Loucy (cell line): Measurements from ENCODE around the gene GNPNAT1.

Experiments used
- EZH2phosphoT487 ChIP-seq: fragments of 200-600 bp; IDR thresholded peaks from 2 replicates; pipeline ENCODE4 v1.6.1; 2018; ENCODE audit warnings: antibody characterized with exemption, mild to moderate bottlenecking, moderate library complexity, borderline replicate concordance
- TF ChIP-seq, protein P1 (sequence below): fragments of 200-600 bp; sonication (generic); conservative IDR thresholded peaks from 2 replicates; pipeline ENCODE4 v1.5.1; 2014; ENCODE audit warnings: mild to moderate bottlenecking, antibody characterized with exemption, low read length

DNA sequence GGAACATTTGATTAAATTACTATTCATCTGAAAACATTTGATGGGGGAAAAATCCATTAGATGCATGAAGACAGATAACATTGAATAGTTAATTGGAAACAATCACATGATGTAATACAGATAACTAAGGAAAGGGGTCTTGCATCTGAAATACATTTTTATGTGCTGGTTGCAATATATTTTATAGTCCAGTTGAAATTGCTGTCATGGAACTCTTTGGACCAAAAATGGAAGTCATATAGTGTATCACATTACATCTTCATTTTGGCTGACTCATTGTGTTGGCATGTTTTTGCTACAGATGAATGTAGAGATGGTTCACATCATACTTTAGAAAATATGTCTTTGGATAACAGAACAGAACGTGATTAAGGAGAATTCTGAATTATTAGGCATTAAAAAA is 43.0 kb upstream of the GNPNAT1 start:
- TF ChIP-seq, protein P1, sequence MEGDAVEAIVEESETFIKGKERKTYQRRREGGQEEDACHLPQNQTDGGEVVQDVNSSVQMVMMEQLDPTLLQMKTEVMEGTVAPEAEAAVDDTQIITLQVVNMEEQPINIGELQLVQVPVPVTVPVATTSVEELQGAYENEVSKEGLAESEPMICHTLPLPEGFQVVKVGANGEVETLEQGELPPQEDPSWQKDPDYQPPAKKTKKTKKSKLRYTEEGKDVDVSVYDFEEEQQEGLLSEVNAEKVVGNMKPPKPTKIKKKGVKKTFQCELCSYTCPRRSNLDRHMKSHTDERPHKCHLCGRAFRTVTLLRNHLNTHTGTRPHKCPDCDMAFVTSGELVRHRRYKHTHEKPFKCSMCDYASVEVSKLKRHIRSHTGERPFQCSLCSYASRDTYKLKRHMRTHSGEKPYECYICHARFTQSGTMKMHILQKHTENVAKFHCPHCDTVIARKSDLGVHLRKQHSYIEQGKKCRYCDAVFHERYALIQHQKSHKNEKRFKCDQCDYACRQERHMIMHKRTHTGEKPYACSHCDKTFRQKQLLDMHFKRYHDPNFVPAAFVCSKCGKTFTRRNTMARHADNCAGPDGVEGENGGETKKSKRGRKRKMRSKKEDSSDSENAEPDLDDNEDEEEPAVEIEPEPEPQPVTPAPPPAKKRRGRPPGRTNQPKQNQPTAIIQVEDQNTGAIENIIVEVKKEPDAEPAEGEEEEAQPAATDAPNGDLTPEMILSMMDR: no peak
- TF ChIP-seq EZH2phosphoT487: no peak
